ENCODE results near the gene ERN1.

Gene ERN1

DNA sequence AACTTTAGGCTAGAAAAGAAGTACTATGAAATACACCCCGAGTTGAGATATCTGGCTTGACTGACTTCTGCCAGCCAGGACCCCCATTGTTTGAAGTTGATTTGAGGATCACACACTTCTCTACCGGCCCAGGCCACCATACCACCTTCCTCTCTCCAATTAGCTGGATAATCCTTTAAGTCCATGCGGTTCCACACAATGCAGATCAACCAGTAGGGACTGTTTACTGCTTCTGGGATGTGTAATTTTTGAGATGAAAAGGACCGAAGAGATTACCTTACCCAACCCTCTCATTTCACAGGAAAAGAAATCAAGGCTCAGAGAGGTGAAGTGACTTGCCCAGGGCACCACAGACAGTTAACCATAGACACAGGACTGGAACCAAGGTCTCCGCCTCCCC lies 20.5 kb downstream of the ERN1 start:
- DNase-seq (ENCODE audit: low read depth), result no peak

GRCh38 chr17:64107500-64108236 lies 22.3 kb downstream of the ERN1 start:
- no peak for DNase-seq (ENCODE audit: low read depth)

DNA sequence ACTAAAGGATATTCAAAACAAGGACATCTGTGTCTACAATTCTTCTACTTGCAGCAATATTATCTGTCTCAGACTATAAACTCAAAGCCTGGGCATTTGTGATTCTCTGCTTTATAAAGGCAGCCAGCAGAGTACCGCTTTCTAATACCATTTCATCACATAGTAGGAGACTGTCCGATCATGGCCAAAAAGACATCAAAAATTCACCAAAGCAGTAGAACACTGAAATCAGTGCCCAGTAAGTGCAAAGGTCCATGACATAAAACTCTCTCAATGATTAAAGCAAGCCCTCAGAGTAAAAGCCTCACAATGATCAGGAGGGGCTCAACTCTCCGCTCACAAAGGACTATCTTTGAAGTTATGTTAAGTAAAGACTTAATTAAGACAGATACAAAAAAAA lies 23.0 kb downstream of the ERN1 start:
- DNase-seq (ENCODE audit: low read depth), result no peak

DNA sequence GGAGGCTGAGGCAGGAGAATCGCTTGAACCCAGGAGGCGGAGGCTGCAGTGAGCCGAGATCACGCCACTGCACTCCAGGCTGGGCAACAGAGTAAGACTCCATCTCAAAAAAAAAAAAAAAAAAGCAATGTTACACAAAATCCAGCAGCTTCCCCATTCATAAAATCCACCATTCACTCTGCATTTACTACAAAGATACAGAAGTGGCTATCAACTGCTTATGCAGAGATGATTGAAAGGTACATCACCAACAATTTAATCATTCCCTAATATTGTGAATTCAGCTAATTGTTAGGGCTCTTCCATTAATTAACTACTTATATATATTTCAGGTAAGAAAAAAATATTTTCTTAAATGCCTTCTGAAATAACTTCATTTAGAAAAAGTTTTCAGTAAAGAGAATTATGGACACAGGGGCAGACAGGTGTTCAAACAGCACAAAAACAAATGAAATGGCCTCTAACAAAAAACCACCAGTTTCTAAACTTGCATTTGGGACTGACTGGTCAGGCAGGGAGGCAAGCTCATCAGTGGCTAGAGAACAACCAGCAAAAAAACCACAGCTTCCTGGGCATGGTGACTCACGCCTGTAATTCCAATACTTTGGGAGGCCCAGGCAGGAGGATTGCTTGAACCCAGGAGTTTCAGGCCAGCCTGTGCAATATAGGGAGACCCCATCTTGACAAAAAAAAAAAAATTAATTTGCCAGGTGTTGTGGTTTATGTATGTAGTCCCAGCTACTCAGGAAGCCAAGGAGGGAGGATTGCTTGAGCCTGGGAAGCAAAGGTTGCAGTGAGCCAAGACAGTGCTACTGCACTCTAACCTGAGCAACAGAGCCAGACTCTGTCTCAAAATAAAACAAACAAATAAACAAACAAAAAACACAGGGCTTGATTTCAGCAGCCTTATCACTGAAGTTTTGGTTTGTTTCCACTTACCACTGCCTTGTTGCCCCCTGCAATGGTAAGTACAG lies 26.3 kb downstream of the ERN1 start:
- no peak for DNase-seq (ENCODE audit: low read depth)

GRCh38 chr17:64102627-64103390 lies 27.1 kb downstream of the ERN1 start:
- DNase-seq (ENCODE audit: low read depth), result no peak

- DNase-seq (ENCODE audit: low read depth), result no peak
These were observed 30.4 kb downstream of the ERN1 start for GRCh38 chr17:64099543-64099942.

GRCh38 chr17:64097196-64097936 lies 32.6 kb downstream of the ERN1 start:
- no peak for DNase-seq (ENCODE audit: low read depth)

DNA sequence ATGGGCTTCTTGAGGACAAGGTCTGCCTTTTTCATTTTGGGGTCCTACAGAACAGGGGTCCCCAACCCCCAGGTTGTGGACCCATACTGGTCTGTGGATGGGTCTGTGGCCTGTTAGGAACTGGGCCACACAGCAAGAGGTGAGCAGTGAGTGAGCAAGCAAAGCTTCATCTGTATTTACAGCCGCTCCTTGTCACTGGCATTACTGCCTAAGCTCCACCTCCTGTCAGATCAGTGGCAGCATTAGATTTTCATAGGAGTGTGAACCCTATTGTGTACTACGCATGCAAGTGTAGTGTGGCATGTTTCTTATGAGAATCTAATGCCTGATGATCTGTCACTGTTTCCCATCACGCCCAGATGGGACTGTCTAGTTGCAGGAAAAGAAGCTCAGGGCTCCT lies 33.9 kb downstream of the ERN1 start:
- no peak for DNase-seq (ENCODE audit: low read depth)

DNA sequence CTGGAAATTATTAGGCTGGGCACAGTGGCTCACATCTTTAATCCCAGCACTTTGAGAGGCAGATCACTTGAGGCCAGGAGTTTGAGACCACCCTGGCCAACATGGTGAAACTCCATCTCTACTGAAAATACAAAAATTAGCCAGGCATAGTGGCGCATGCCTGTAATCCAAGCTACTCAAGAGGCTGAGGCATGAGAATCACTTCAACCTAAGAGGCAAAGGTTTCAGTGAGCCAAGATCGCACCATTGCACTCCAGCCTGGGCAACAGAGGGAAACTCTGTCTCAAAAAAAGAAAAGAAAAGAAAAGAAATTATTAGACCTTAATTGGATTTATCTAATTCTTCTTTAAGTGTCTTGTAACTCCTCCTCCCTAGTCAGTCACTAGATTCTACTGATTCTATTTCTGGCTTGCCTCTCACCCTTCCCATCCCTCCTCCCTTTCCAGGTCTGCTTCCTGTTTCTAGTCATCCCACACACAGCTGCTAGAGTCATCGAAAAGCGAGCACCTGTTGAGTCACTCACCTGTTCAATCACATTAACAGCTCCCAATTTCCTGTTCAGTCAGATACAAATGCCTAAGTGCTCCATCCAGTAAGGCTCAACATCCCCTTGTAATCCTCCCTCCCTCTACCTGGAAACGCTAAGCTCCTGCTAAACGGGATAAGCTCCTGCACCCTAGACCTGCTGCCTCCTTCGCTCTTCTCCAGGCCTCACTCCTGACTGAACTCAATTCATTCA lies 34.6 kb downstream of the ERN1 start:
- no peak for DNase-seq (ENCODE audit: low read depth)

DNA sequence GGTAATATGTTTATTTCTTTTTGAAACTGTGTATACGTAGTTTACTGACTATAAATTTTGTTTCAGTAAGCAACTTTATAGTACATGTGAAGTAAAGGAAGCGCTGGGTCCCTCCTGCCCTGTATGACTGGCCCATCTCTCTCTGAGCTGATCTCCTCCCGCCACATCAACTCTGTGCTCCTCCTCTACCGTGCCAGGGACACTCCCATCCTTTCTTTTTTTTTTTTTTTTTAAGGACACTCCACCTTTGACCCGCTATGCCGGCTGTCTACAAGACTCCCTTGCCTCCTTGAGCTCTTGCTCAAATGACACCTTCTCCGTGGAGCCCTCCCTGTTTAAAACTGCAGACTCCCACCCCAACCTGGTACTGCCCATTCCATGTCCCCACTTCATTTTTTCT lies 35.5 kb downstream of the ERN1 start:
- DNase-seq (ENCODE audit: low read depth), result no peak

GRCh38 chr17:64092952-64093451 lies 36.9 kb downstream of the ERN1 start:
- DNase-seq (ENCODE audit: low read depth), result no peak

GRCh38 chr17:64092113-64092512 lies 37.8 kb downstream of the ERN1 start:
- no peak for DNase-seq (ENCODE audit: low read depth)

DNA sequence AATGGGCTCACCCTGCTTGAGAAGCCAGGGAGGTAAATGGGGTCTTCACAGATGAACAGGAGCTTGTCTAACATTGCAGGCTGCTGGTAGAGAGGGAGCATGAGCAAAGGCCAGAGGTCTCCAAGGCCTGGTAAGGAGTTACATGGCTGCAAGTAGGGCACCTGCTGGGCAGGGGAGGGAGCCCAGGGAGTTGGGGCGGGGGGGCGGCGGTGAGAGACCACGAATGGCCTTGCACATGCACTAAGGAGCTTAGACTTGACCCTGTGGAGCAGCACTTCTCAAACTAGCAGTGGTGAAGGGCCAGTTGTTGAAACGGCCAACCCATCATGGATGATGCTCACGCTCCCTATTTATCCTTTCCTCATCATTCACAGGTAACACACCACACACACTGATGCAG lies 38.4 kb downstream of the ERN1 start:
- DNase-seq (ENCODE audit: low read depth), result no peak

GRCh38 chr17:64091116-64091515 lies 38.8 kb downstream of the ERN1 start:
- no peak for DNase-seq (ENCODE audit: low read depth)

DNA sequence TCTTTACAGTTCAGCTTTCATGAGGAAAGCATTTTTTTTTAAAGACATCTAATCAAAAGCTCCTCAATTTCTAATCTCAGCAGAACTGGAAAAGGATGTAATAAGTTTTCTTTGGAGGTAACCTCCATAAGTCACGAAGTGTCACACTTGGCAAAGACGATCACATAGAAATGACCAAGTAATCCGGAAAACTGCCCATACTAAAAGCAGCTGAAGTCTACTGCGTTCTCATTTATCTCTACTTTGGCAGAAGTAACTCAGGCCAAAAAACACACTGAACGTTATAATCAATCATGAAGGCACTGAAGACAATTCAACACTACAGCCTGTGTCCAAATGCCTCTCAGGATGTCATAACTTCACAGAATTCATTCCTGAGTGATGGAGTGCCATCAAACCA lies 39.8 kb downstream of the ERN1 start:
- no peak for DNase-seq (ENCODE audit: low read depth)

DNA sequence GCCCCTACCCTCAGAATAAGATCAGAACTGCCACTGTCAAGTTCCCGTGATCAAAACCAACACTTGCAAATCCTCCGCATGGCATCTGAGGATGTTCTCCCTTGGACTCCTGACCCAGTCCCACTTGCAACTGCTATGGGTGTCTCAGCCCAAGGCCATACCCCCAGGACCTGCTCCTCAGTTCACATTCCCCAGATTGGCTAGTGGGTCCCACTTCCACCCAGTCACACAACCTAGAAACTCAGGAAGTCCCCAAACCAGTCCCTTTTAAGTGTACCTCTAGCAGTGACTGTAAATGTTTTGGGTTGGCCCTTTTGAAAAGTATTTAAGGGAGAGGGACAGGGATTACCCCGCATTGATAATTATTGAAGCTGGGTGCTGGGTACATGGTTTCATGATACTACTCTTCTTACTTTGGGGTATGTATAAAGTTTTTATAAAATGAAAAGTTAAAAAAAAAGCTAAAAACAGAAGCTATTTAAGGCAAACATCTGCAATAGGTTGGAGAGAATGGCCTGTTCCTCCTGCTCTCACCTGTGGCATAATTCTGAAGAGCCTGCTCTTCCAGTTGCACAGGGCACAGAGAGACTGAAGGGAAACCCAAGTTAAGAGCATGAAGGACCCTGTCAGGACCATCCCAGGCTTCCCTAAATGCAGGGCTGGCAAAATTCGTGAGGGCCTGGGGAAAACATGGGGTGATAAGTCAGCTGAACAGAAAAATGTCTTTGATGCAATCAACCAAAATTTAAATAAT lies 42.5 kb downstream of the ERN1 start:
- DNase-seq (ENCODE audit: low read depth), result no peak

GRCh38 chr17:64085650-64086005 lies 44.3 kb downstream of the ERN1 start:
- no peak for DNase-seq (ENCODE audit: low read depth)

DNA sequence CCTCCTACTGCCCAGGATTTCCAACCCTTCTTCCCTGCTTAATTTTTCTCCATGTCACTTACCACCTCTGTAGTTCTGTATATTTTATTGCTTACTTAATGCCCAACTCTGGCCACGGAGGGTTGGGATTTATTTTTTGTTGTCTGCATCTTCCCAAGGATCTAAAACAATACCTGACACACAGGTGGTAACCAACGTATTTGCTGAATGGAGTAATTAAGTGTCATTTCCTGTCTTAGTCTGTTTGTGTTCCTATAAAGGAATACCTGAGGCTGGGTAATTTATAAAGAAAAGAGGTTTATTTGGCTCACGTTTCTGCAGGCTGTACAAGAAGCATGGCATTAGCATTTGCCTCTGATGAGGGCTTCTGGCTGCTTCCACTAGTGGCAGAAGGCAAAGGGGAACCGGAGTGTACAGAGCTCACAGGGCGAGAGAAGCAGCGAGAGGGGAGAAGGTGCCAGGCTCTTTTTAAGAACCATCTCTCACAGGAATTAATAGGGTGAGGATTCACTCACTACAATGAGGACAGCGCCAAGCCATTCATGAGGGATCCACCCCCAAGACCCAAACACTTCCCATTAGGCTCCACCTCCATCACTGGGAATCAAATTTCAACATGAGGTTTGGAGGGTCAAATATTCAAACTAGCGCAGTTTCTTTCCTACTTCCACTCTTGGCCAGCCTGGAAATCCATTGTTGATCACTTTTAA lies 44.8 kb downstream of the ERN1 start:
- DNase-seq (ENCODE audit: low read depth), result no peak

GRCh38 chr17:64084086-64084939 lies 45.6 kb downstream of the ERN1 start:
- no peak for DNase-seq (ENCODE audit: low read depth)

Data from GM04504 (cell line).